ENCODE data around the gene KIF18B.

Gene KIF18B

GRCh38 chr17:44875761-44876160 lies 71.8 kb downstream of the KIF18B start:
- DNase-seq (ENCODE audit: low read depth) = no peak
